GM12878 (cell line): ENCODE results near the gene MAD2L1BP. TPM values are rescaled to one million over a fixed set of nuclear protein-coding genes. Genes with fewer than 3 reads are reported as not detected.

ENCODE experiments used
- ATAC-seq: fragments of 200-7000 bp; cut with Tn5 transposase; 3 replicates; pipeline ENCODE4 v1.9.1; 2020; ENCODE audit warnings: mild to moderate bottlenecking, moderate library complexity
- BruUV-seq: library from RNA; stranded (reverse); fragments of 400-500 nt; replicated peaks from 2 replicates; lab custom pipeline; 2021; lab: Mats Ljungman, UMichigan
- CTCF ChIA-PET: fragments of 300-600 bp; sonication (Branson Sonifier 250); formaldehyde crosslinking; extraction: SDS; loops from one replicate; lab custom pipeline; 2021; ENCODE audit warnings: inconsistent platforms; lab: Yijun Ruan, JAX
- POLR2A ChIA-PET: fragments of 350-600 bp; formaldehyde crosslinking; extraction: SDS; loops from one replicate; lab custom pipeline; 2021; ENCODE audit warnings: inconsistent platforms; lab: Charles Lee
- RAD21 ChIA-PET: fragments of 300-600 bp; sonication (Branson Sonifier 250); formaldehyde crosslinking; loops from one replicate; lab custom pipeline; 2023; ENCODE audit warnings: antibody characterized with exemption; ENCODE audit not compliant: unreplicated experiment; lab: Charles Lee
- SMC1A ChIA-PET: fragments of 300-600 bp; sonication (Branson Sonifier 250); formaldehyde crosslinking; loops from one replicate; lab custom pipeline; 2023; ENCODE audit not compliant: unreplicated experiment, uncharacterized antibody; lab: Charles Lee
- DNase-seq: peaks from one replicate; pipeline ENCODE4 v3.0.0-alpha.2; 2011; ENCODE audit warnings: low read depth, low spot score
- FAIRE-seq: peaks from 3 replicates; lab custom pipeline; 2011; peaks lifted over from hg19 to GRCh38; lab: Jason Lieb, UNC
- H2AFZ ChIP-seq: 2 replicates; pipeline ENCODE4 v1.6.0; 2011; ENCODE audit warnings: low read depth, low read length, control low read depth; ENCODE audit not compliant: control insufficient read depth
- H3K27ac ChIP-seq: 2 replicates; pipeline ENCODE4 v1.5.1; 2011; ENCODE audit warnings: control low read depth; ENCODE audit not compliant: control insufficient read depth, insufficient read depth
- H3K27me3 ChIP-seq, 2 experiments: replicated peaks in 1 of 2; 2 replicates each; pipeline versions ENCODE4 v1.6.0 to v1.6.1; 2011; ENCODE audit warnings: low read length in 1 of 2; ENCODE audit not compliant: control insufficient read depth in 2 of 2, insufficient read depth in 2 of 2
- H3K36me3 ChIP-seq, 2 experiments: 2 replicates each; pipeline ENCODE4 v1.5.1; 2011; ENCODE audit warnings: low read length in 1 of 2; ENCODE audit not compliant: control insufficient read depth in 2 of 2, insufficient read depth in 2 of 2
- H3K4me1 ChIP-seq: 2 replicates; pipeline ENCODE4 v1.6.1; 2011; ENCODE audit warnings: mild to moderate bottlenecking, low read length, moderate library complexity, mixed read lengths; ENCODE audit not compliant: control insufficient read depth, insufficient read depth
- H3K4me2 ChIP-seq: 2 replicates; pipeline ENCODE4 v1.6.0; 2011; ENCODE audit warnings: control low read depth; ENCODE audit not compliant: control insufficient read depth, insufficient read depth
- H3K4me3 ChIP-seq: fragments of 200-600 bp; sonication (generic); 2 replicates; pipeline ENCODE4 v1.5.1; 2016
- H3K79me2 ChIP-seq: 2 replicates; pipeline ENCODE4 v1.6.0; 2011; ENCODE audit warnings: low read length; ENCODE audit not compliant: control insufficient read depth, insufficient read depth
- H3K9ac ChIP-seq: 2 replicates; pipeline ENCODE4 v1.8.0; 2011; ENCODE audit warnings: low read length, control low read depth, mixed read lengths; ENCODE audit not compliant: control insufficient read depth, insufficient read depth
- H3K9me3 ChIP-seq: replicated peaks from 3 replicates; pipeline ENCODE4 v1.5.1; 2011; ENCODE audit warnings: mild to moderate bottlenecking, low read length; ENCODE audit not compliant: control insufficient read depth, insufficient read depth
- H4K20me1 ChIP-seq: 2 replicates; pipeline ENCODE4 v1.6.0; 2011; ENCODE audit not compliant: control insufficient read depth, insufficient read depth
- NR2C1 ChIP-seq: fragments of 450-650 bp; IDR thresholded peaks from 2 replicates; pipeline ENCODE4 v1.6.1; 2017; ENCODE audit warnings: antibody characterized with exemption, mild to moderate bottlenecking, moderate library complexity
- RELA ChIP-seq: fragments of 450-650 bp; IDR thresholded peaks from 2 replicates; pipeline ENCODE4 v1.8.0; 2014; ENCODE audit warnings: borderline replicate concordance; ENCODE audit not compliant: partially characterized antibody
- YY1 ChIP-seq: IDR thresholded peaks from 2 replicates; pipeline ENCODE4 v1.6.1; 2011; ENCODE audit warnings: low read depth, mild to moderate bottlenecking, low read length
- WGBS: methylation state at CpG from one replicate; pipeline ENCODE4 v1.1.6; 2016; ENCODE audit warnings: low lambda C conversion rate; ENCODE audit not compliant: insufficient replicate concordance, insufficient coverage; ENCODE audit errors: missing lambda C conversion rate; 5-methylcytosine and 5-hydroxymethylcytosine counted together
- in situ Hi-C: fragments of 300-500 bp; cut with MboI; formaldehyde crosslinking; loops from 9 replicates; pipeline ENCODE4 v1.14.3; 2018; ENCODE audit warnings: mixed read lengths
- intact Hi-C: fragments of 100-400 bp; cut with micrococcal nuclease; formaldehyde crosslinking; loops from one replicate; pipeline ENCODE4 v1.14.2; 2022; ENCODE audit not compliant: unreplicated experiment
- polyA plus RNA-seq, 11 experiments: library from polyadenylated mRNA; depleted of rRNA in 4 of 11; unstranded in 6 of 11; stranded (reverse) in 5 of 11; fragments of >200 nt; fragmentation: Nextera tagmentation in 4 of 11; fragmentation: Illumina TruSeq in 1 of 11; extraction: Ambion mirVana in 4 of 11; extraction: Trizol in 1 of 11; gene quantifications; 1 replicate in 1 of 11; 2 replicates in 10 of 11; pipeline versions ENCODE4 v1.2.1 to v1.2.3, GENCODE V29; 2011 to 2016; ENCODE audit warnings: inconsistent platforms in 2 of 11, missing spikeins in 2 of 11, low read depth in 1 of 11
- total RNA-seq, 4 experiments: library from RNA; depleted of rRNA in 3 of 4; stranded (reverse); fragments of >200 nt in 3 of 4; fragmentation: Illumina TruSeq in 1 of 4; extraction: Trizol in 1 of 4; gene quantifications; 2 replicates each; pipeline versions ENCODE4 v1.2.1 to v1.2.3, GENCODE V29; 2013 to 2021
- TF ChIP-seq, protein P1 (sequence below): fragments of 450-650 bp; conservative IDR thresholded peaks from 2 replicates; pipeline ENCODE4 v1.6.1; 2017; ENCODE audit warnings: mild to moderate bottlenecking, moderate library complexity
- TF ChIP-seq, protein P2 (sequence below): IDR thresholded peaks from 2 replicates; pipeline ENCODE4 v1.6.1; 2012; ENCODE audit warnings: mild to moderate bottlenecking, low read depth, low read length

Gene MAD2L1BP
- total and polyA plus RNA-seq, 10 of the 15 experiments (the other 5 are each of a cell fraction or from before 2014, with no cell fraction given): 39.2 to 155 (median 60.3) TPM

DNA sequence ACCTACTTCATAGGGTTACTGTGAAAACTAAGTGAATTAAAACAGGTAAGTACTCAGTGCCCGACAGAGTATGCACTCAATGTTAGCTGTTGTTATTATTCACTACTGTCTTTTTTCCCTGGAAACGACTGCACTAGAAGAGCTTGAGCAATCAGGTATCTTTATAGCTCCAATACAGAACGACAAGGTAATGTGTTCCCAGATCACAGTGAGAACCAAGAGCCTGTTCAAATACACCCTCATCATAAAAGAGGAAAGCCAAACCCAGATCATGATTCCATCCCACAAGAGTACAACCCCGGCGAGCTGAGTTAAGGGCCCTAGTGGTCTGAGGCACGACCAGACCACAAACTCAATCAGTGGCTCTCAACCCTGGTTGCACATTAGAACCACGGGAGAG is 42.1 kb downstream of the MAD2L1BP start:
- Histone ChIP-seq H3K27ac (no peak overlapping the region), H3K9ac (no peak overlapping the region), H2AFZ (no peak overlapping the region), H4K20me1 (no peaks in the 10 kb centered on the region), H3K9me3 (no peaks in the 10 kb centered on the region), H3K4me3 (no peak overlapping the region), H3K27me3 (no peaks in the 10 kb centered on the region), H3K4me1 (no peaks in the 10 kb centered on the region), H3K79me2 (peaks cover 13% of the 10 kb centered on the region), H3K4me2 (no peak overlapping the region), H3K36me3 (peaks cover 26 to 36% of the 10 kb centered on the region in 2 experiments)
- FAIRE-seq (no peak), ATAC-seq (no peak), DNase-seq (no peak)
- BruUV-seq: no TSS peak
- CTCF ChIA-PET: interaction anchor here (1.0 to 3.0 kb wide), 5 partner anchors 8 to 91 kb away, joined by 3 to 18 read pairs (median 3); no protein-coding TSS in a partner anchor
- intact Hi-C loops (no loop called here), in situ Hi-C loops (no loop called here)
- POLR2A ChIA-PET: no interaction called here
- TF ChIP-seq NR2C1 (no peak), RELA (no peak), YY1 (no peak)
- TF ChIP-seq, protein P1, sequence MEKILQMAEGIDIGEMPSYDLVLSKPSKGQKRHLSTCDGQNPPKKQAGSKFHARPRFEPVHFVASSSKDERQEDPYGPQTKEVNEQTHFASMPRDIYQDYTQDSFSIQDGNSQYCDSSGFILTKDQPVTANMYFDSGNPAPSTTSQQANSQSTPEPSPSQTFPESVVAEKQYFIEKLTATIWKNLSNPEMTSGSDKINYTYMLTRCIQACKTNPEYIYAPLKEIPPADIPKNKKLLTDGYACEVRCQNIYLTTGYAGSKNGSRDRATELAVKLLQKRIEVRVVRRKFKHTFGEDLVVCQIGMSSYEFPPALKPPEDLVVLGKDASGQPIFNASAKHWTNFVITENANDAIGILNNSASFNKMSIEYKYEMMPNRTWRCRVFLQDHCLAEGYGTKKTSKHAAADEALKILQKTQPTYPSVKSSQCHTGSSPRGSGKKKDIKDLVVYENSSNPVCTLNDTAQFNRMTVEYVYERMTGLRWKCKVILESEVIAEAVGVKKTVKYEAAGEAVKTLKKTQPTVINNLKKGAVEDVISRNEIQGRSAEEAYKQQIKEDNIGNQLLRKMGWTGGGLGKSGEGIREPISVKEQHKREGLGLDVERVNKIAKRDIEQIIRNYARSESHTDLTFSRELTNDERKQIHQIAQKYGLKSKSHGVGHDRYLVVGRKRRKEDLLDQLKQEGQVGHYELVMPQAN: no peak
- TF ChIP-seq, protein P2, sequence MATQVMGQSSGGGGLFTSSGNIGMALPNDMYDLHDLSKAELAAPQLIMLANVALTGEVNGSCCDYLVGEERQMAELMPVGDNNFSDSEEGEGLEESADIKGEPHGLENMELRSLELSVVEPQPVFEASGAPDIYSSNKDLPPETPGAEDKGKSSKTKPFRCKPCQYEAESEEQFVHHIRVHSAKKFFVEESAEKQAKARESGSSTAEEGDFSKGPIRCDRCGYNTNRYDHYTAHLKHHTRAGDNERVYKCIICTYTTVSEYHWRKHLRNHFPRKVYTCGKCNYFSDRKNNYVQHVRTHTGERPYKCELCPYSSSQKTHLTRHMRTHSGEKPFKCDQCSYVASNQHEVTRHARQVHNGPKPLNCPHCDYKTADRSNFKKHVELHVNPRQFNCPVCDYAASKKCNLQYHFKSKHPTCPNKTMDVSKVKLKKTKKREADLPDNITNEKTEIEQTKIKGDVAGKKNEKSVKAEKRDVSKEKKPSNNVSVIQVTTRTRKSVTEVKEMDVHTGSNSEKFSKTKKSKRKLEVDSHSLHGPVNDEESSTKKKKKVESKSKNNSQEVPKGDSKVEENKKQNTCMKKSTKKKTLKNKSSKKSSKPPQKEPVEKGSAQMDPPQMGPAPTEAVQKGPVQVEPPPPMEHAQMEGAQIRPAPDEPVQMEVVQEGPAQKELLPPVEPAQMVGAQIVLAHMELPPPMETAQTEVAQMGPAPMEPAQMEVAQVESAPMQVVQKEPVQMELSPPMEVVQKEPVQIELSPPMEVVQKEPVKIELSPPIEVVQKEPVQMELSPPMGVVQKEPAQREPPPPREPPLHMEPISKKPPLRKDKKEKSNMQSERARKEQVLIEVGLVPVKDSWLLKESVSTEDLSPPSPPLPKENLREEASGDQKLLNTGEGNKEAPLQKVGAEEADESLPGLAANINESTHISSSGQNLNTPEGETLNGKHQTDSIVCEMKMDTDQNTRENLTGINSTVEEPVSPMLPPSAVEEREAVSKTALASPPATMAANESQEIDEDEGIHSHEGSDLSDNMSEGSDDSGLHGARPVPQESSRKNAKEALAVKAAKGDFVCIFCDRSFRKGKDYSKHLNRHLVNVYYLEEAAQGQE: no peak
- SMC1A ChIA-PET: interaction anchor here (0.8 to 1.8 kb wide), 3 partner anchors 11 to 47 kb away, joined by 3 to 5 read pairs (median 3); no protein-coding TSS in a partner anchor
- RAD21 ChIA-PET: interaction anchor here (0.9 kb wide), 1 partner anchor 10 kb away, joined by 4 read pairs; the partner anchor contains the start of gene MRPS18A
- WGBS: 96% methylated on average over 7 of the region's 7 CpGs
